Loucy (cell line): ENCODE data around the gene WDPCP.

ENCODE experiments used
- H2AFZ ChIP-seq: fragments of 200-600 bp; sonication (generic); 2 replicates; pipeline ENCODE4 v1.6.0; 2016; ENCODE audit warnings: antibody characterized with exemption, mild to moderate bottlenecking, low read length, moderate library complexity
- H3F3A ChIP-seq: fragments of 200-600 bp; 2 replicates; pipeline ENCODE4 v1.6.0; 2016; ENCODE audit warnings: antibody characterized with exemption, low read depth, mild to moderate bottlenecking
- H3K27me3 ChIP-seq: fragments of 200-600 bp; sonication (generic); 2 replicates; pipeline ENCODE4 v1.6.1; 2014; ENCODE audit warnings: low read length, mild to moderate bottlenecking; ENCODE audit not compliant: insufficient read depth, poor library complexity, severe bottlenecking
- H3K36me3 ChIP-seq: fragments of 200-600 bp; sonication (generic); 2 replicates; pipeline ENCODE4 v1.6.1; 2016; ENCODE audit warnings: low read length; ENCODE audit not compliant: insufficient read depth
- H3K4me1 ChIP-seq: fragments of 200-600 bp; sonication (generic); 2 replicates; pipeline ENCODE4 v1.5.1; 2014; ENCODE audit warnings: low read length, mild to moderate bottlenecking; ENCODE audit not compliant: insufficient read depth, poor library complexity, severe bottlenecking
- H3K4me2 ChIP-seq: fragments of 200-600 bp; sonication (generic); 2 replicates; pipeline ENCODE4 v1.6.0; 2014; ENCODE audit warnings: antibody characterized with exemption, low read length, low read depth, mild to moderate bottlenecking; ENCODE audit not compliant: poor library complexity, severe bottlenecking
- H3K4me3 ChIP-seq: fragments of 200-600 bp; sonication (generic); 2 replicates; pipeline ENCODE4 v1.5.1; 2014; ENCODE audit warnings: low read length, mild to moderate bottlenecking, mixed read lengths; ENCODE audit not compliant: poor library complexity, severe bottlenecking
- H3K79me2 ChIP-seq: fragments of 200-600 bp; sonication (generic); 2 replicates; pipeline ENCODE4 v1.6.1; 2014; ENCODE audit warnings: low read length; ENCODE audit not compliant: insufficient read depth
- H3K9ac ChIP-seq: fragments of 200-600 bp; sonication (generic); 2 replicates; pipeline ENCODE4 v1.6.0; 2014; ENCODE audit warnings: mild to moderate bottlenecking, low read depth, low read length, moderate library complexity; ENCODE audit not compliant: poor library complexity, severe bottlenecking
- H3K9me2 ChIP-seq: fragments of 200-600 bp; sonication (generic); replicated peaks from 2 replicates; pipeline ENCODE4 v1.6.1; 2016; ENCODE audit warnings: low read depth, low read length, mixed read lengths
- H3K9me3 ChIP-seq: fragments of 200-600 bp; sonication (generic); 2 replicates; pipeline ENCODE4 v1.6.1; 2014; ENCODE audit warnings: mild to moderate bottlenecking, antibody characterized with exemption, low read length, low read depth; ENCODE audit not compliant: insufficient read depth
- H4K20me1 ChIP-seq: fragments of 200-600 bp; sonication (generic); 2 replicates; pipeline ENCODE4 v1.6.0; 2014; ENCODE audit warnings: antibody characterized with exemption, low read length, mild to moderate bottlenecking; ENCODE audit not compliant: insufficient read depth, poor library complexity, severe bottlenecking
- CTCF ChIP-seq: fragments of 200-600 bp; sonication (generic); conservative IDR thresholded peaks from 2 replicates; pipeline ENCODE4 v1.5.1; 2014; ENCODE audit warnings: mild to moderate bottlenecking, antibody characterized with exemption, low read length
- EZH2phosphoT487 ChIP-seq: fragments of 200-600 bp; IDR thresholded peaks from 2 replicates; pipeline ENCODE4 v1.6.1; 2018; ENCODE audit warnings: antibody characterized with exemption, mild to moderate bottlenecking, moderate library complexity, borderline replicate concordance

WDPCP gene

GRCh38 chr2:63537306-63537705, 51.0 kb downstream of the WDPCP start:
- no peaks in the 10 kb centered on the region for H3K36me3 ChIP-seq
- no peak overlapping the region for H3K9ac ChIP-seq
- no peaks in the 10 kb centered on the region for H3F3A ChIP-seq

GRCh38 chr2:63530704-63531279, 57.5 kb downstream of the WDPCP start:
- no peaks in the 10 kb centered on the region for H3K27me3 ChIP-seq
- H3K79me2 ChIP-seq: no peaks in the 10 kb centered on the region
- H4K20me1 ChIP-seq: no peaks in the 10 kb centered on the region
- H3K9me3 ChIP-seq: no peaks in the 10 kb centered on the region
- TF ChIP-seq CTCF (no peak), EZH2phosphoT487 (no peak)
- no peak overlapping the region for H2AFZ ChIP-seq
- H3K4me3 ChIP-seq: no peak overlapping the region
- no peaks in the 10 kb centered on the region for H3F3A ChIP-seq
- H3K9me2 ChIP-seq: no peaks in the 10 kb centered on the region
- H3K4me1 ChIP-seq: no peaks in the 10 kb centered on the region
- no peaks in the 10 kb centered on the region for H3K36me3 ChIP-seq
- H3K9ac ChIP-seq: no peak overlapping the region
- H3K4me2 ChIP-seq: no peak overlapping the region

More at GRCh38 chr2:63537306-63537705, 51.0 kb downstream of the WDPCP start:
- H3K79me2 ChIP-seq: peaks cover 3% of the 10 kb centered on the region; the same call in 1 of the 2 replicates
- no peaks in the 10 kb centered on the region for H3K4me1 ChIP-seq
- no peaks in the 10 kb centered on the region; the same call in 1 of the 2 replicates for H3K9me3 ChIP-seq
- no peak overlapping the region for H3K4me3 ChIP-seq
- TF ChIP-seq CTCF (no peak), EZH2phosphoT487 (no peak)
- H2AFZ ChIP-seq: no peak overlapping the region
- no peaks in the 10 kb centered on the region for H3K9me2 ChIP-seq
- H4K20me1 ChIP-seq: no peaks in the 10 kb centered on the region
- H3K4me2 ChIP-seq: no peak overlapping the region
- no peaks in the 10 kb centered on the region for H3K27me3 ChIP-seq

- Histone ChIP-seq H3K4me2 (no peak overlapping the region), H3K9me3 (peaks cover 9% of the 10 kb centered on the region; the same call in 1 of the 2 replicates), H3K9me2 (no peaks in the 10 kb centered on the region), H4K20me1 (no peaks in the 10 kb centered on the region), H3K27me3 (no peaks in the 10 kb centered on the region), H3F3A (no peaks in the 10 kb centered on the region), H3K36me3 (no peaks in the 10 kb centered on the region), H2AFZ (no peak overlapping the region), H3K79me2 (peaks cover 2% of the 10 kb centered on the region; the same call in 1 of the 2 replicates), H3K4me3 (no peak overlapping the region), H3K9ac (no peak overlapping the region), H3K4me1 (no peaks in the 10 kb centered on the region)
- TF ChIP-seq EZH2phosphoT487 (no peak), CTCF (no peak)
These were observed 62.4 kb downstream of the WDPCP start for GRCh38 chr2:63525905-63526304.
